ENCODE results near the gene DPY19L3.

Gene DPY19L3

GRCh38 chr19:32532233-32532632, 126.7 kb downstream of the DPY19L3 start:
- no peak for DNase-seq

Data from NCI-H2081 (cell line).